Left ventricle myocardium inferior (tissue), 1 donor: ENCODE data around the gene RANBP2. TPM values are rescaled to one million over a fixed set of nuclear protein-coding genes. Genes with fewer than 3 reads are reported as not detected.
"Not testable (repeated sequence)": the region's sequence is repeated elsewhere in the genome, so short reads cannot be mapped to it uniquely, and the experiment has no call there.

Experiments used
- DNase-seq: peaks from one replicate; pipeline ENCODE4 v3.0.0-alpha.2; 2020
- H3K27ac ChIP-seq: fragments of 200-600 bp; replicated peaks from 2 replicates; pipeline ENCODE4 v1.8.0; 2021
- H3K27me3 ChIP-seq: fragments of 200-600 bp; 2 replicates; pipeline ENCODE4 v1.8.0; 2021; ENCODE audit warnings: low read depth
- H3K36me3 ChIP-seq: fragments of 200-600 bp; 2 replicates; pipeline ENCODE4 v1.8.0; 2021
- H3K4me1 ChIP-seq: fragments of 200-600 bp; 2 replicates; pipeline ENCODE4 v1.8.0; 2021
- H3K4me3 ChIP-seq: fragments of 200-600 bp; 2 replicates; pipeline ENCODE4 v1.8.0; 2021; ENCODE audit warnings: mild to moderate bottlenecking, moderate library complexity
- H3K9me3 ChIP-seq: fragments of 200-600 bp; replicated peaks from 2 replicates; pipeline ENCODE4 v1.8.0; 2021
- intact Hi-C: fragments of 100-400 bp; cut with micrococcal nuclease; formaldehyde crosslinking; loops from one replicate; pipeline ENCODE4 v1.11.0; 2022
- total RNA-seq: library from RNA; stranded (reverse); fragmentation: NEBNext Ultra II Directional; extraction: Animal tissue kit (Norgen Biotek cat#: 25700); gene quantifications from one replicate; pipeline ENCODE4 v1.2.1, GENCODE V29; 2021
- TF ChIP-seq, protein P1 (sequence below): fragments of 200-600 bp; IDR thresholded peaks from 2 replicates; pipeline ENCODE4 v1.8.0; 2021; ENCODE audit warnings: antibody characterized with exemption, mild to moderate bottlenecking, borderline replicate concordance
- donor health status: DM: no; HTN: yes; CAD: no; lungs with severe emphysema.

The RANBP2 gene
- total RNA-seq, 1 donor from 2014 or later: 48.0 TPM

GRCh38 chr2:108691447-108691846 is 27.8 kb upstream of the RANBP2 start:
- Histone ChIP-seq H3K27me3 (no peaks in the 10 kb centered on the region), H3K4me3 (no peak overlapping the region), H3K27ac (no peak overlapping the region), H3K9me3 (no peaks in the 10 kb centered on the region), H3K36me3 (no peaks in the 10 kb centered on the region), H3K4me1 (no peaks in the 10 kb centered on the region)
- DNase-seq: no peak
- TF ChIP-seq, protein P1, sequence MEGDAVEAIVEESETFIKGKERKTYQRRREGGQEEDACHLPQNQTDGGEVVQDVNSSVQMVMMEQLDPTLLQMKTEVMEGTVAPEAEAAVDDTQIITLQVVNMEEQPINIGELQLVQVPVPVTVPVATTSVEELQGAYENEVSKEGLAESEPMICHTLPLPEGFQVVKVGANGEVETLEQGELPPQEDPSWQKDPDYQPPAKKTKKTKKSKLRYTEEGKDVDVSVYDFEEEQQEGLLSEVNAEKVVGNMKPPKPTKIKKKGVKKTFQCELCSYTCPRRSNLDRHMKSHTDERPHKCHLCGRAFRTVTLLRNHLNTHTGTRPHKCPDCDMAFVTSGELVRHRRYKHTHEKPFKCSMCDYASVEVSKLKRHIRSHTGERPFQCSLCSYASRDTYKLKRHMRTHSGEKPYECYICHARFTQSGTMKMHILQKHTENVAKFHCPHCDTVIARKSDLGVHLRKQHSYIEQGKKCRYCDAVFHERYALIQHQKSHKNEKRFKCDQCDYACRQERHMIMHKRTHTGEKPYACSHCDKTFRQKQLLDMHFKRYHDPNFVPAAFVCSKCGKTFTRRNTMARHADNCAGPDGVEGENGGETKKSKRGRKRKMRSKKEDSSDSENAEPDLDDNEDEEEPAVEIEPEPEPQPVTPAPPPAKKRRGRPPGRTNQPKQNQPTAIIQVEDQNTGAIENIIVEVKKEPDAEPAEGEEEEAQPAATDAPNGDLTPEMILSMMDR: no peak
- intact Hi-C loops: no loop called here

DNA sequence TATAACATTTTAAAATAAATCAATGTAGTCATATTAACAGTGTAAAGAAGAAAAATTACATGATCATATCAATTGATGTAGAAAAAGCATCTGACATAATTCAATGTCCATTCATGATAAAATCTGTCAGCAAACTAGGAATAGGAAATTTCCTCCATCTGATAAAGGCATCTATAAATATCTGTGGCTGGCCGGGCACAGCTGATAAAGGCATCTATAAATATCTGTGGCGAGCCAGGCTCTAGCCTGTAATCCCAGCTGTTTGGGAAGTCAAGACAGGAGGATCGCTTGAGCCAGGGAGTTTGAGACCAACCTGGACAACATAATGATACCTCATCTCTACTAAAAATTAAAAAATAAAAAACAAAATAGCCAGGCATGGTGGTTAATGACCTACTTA is 18.1 kb upstream of the RANBP2 start:
- intact Hi-C loops: no loop called here
- Histone ChIP-seq H3K36me3 (no peaks in the 10 kb centered on the region), H3K4me1 (peaks cover 10% of the 10 kb centered on the region), H3K27ac (no peak overlapping the region), H3K27me3 (no peaks in the 10 kb centered on the region), H3K4me3 (no peak overlapping the region), H3K9me3 (peaks cover under 1% of the 10 kb centered on the region)
- no peak for DNase-seq
- TF ChIP-seq, protein P1: no peak

- TF ChIP-seq, protein P1: no peak
- intact Hi-C loops: no loop called here
- Histone ChIP-seq H3K4me3 (no peak overlapping the region), H3K9me3 (peaks cover 6% of the 10 kb centered on the region), H3K27ac (no peak overlapping the region), H3K4me1 (peaks cover 10% of the 10 kb centered on the region), H3K36me3 (no peaks in the 10 kb centered on the region), H3K27me3 (no peaks in the 10 kb centered on the region)
- DNase-seq: no peak
These were observed 17.5 kb upstream of the RANBP2 start for GRCh38 chr2:108701806-108702205.

- intact Hi-C loops: no loop called here
- no peak for DNase-seq
- Histone ChIP-seq H3K36me3 (no peaks in the 10 kb centered on the region), H3K27ac (no peak overlapping the region), H3K4me1 (peaks cover 10% of the 10 kb centered on the region), H3K9me3 (peaks cover 25% of the 10 kb centered on the region), H3K27me3 (no peaks in the 10 kb centered on the region), H3K4me3 (no peak overlapping the region)
- TF ChIP-seq, protein P1: no peak
These were observed 14.4 kb upstream of the RANBP2 start for GRCh38 chr2:108704871-108705270.

- intact Hi-C loops: no loop called here
These were observed 12.0 kb upstream of the RANBP2 start for GRCh38 chr2:108707300-108707699.

GRCh38 chr2:108716971-108717370 is 2.3 kb upstream of the RANBP2 start:
- H3K27me3 ChIP-seq, H3K4me3 ChIP-seq, H3K9me3 ChIP-seq, intact Hi-C loops, H3K36me3 ChIP-seq, H3K27ac ChIP-seq, DNase-seq: not testable (repeated sequence)
- H3K4me1 ChIP-seq: peaks cover 29% of the 10 kb centered on the region

More at GRCh38 chr2:108707300-108707699, 12.0 kb upstream of the RANBP2 start:
- no peaks in the 10 kb centered on the region for H3K36me3 ChIP-seq
- H3K9me3 ChIP-seq: peaks cover 29% of the 10 kb centered on the region
- no peak overlapping the region for H3K27ac ChIP-seq
- no peak overlapping the region for H3K4me3 ChIP-seq
- no peak for DNase-seq
- no peaks in the 10 kb centered on the region for H3K4me1 ChIP-seq
- TF ChIP-seq, protein P1: no peak
- H3K27me3 ChIP-seq: no peaks in the 10 kb centered on the region

DNA sequence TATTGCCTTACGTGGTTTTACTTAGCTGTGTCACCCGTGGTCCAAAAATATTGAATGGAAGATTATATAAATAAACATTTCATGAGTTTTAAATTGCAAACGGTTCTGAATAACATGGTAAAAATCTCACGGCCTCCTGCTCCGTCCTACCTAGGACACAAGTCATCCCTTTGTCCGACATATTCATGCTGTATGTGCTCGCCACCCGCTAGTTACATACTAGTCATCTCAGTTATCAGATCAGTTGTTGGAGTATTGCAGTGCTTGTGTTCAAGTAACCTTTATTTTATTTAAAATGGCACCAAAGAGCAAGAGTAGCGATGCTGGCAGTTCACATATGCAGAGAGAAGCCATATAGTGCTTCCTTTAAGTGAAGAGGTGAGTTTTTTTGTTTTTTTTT is 6.8 kb downstream of the RANBP2 start:
- H3K27ac ChIP-seq, intact Hi-C loops, H3K4me3 ChIP-seq, H3K27me3 ChIP-seq, DNase-seq, H3K36me3 ChIP-seq, H3K9me3 ChIP-seq: not testable (repeated sequence)
- H3K4me1 ChIP-seq: peaks cover 48% of the 10 kb centered on the region

DNA sequence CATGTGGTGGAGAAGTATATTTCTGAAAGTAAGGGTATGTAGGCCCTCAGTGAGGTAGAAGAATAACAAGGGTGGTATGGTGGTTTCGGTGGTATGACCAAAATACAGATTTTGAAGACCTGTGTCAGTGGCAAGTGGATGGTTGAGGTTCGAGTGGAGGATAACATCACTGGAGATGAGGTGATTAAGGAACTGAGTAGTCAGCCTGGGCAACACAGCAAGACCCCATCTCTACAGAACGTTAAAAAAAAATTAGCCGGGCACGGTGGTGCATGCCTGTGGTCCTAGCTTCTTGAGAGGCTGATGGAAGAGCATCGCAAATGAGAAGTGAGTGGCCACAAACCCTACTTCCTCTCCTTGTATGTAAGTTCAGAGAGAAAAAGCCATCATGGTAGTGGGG is 15.4 kb downstream of the RANBP2 start:
- H3K27ac ChIP-seq, H3K9me3 ChIP-seq, H3K27me3 ChIP-seq, H3K4me1 ChIP-seq, H3K4me3 ChIP-seq, intact Hi-C loops, DNase-seq: not testable (repeated sequence)
- peaks cover 57% of the 10 kb centered on the region for H3K36me3 ChIP-seq

DNA sequence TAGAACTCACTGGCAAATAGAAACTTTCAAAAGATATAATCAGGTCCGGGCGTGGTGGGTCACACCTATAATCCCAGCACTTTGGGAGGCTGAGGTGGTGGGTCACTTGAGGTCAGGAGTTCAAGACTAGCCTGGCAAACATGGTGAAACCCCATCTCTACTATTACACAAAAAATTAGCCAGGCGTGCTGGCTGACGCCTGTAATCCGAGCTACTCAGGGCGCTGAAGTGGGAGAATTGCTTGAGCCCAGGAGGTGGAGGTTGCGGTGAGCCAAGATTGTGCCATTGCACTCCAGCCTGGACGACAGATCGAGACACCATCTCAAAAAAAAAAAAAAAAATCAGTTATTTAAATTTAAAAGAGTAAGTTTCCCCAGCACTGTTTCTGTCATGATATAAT is 38.7 kb downstream of the RANBP2 start:
- H3K27me3 ChIP-seq, H3K4me1 ChIP-seq, H3K4me3 ChIP-seq, H3K9me3 ChIP-seq, intact Hi-C loops, H3K27ac ChIP-seq, DNase-seq: not testable (repeated sequence)
- peaks cover 54% of the 10 kb centered on the region for H3K36me3 ChIP-seq
